NCI-H1417 treated with DMSO at 0.1 percent for 48 hours (cell line): ENCODE results near the gene PROX1.
"Not testable (repeated sequence)": the region's sequence is repeated elsewhere in the genome, so short reads cannot be mapped to it uniquely, and the experiment has no call there.

ENCODE experiments used
- DNase-seq: peaks from one replicate; lab custom pipeline; 2025; lab: John Stamatoyannopoulos, UW

The PROX1 gene

DNA sequence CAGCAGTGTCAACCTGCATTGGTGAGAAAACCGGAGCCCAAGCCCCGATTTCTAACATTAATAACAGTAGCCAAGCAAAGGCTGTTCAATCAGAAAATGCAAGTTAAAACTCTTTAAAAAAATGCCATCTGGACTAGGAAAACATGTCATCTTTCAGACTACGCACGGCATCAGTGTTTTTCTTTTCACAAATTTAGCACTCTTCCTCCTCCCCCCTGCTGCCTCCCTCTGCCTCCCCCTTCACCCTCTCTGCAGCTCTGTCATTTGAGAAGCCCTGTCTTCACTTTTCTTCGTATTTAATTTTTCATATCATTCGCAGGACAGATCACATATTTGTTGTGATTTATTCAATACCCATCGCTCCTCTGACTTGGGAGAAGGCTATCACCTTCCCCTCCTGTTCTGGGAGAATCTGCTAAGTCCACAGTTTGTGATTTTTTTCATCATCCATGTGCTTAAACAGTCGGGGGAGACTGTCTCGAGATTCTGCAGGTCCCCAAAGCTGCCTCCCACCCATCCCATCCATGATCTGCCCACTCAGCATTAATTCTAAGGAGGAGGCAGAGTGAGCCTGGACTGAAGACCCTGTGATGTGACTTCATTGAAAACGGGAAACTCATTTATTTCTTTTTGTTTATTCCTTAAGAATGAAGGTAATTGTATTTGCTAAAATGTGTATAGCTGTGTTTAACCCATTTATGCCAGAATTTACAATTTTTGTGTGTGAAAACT lies 84.8 kb downstream of the PROX1 start:
- no peak for DNase-seq

DNA sequence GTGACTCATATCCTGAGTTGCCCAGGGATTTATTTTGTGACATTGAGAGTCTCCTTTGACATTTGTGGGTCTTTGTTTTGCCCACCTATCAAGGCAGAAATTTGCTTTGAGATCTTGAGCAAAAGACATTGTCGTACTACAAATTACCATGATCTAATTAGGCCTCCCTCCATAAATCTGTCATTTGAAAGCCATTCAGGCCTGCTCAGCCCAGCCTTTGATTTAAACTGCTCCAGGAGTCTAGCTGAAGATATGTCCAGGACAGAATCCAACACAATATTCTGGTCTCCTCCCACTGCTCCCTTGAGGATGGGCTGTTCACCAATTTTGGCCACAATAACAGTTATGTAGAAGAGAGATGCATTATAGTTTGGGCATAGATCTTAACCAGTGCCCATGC lies 86.7 kb downstream of the PROX1 start:
- no peak for DNase-seq

DNA sequence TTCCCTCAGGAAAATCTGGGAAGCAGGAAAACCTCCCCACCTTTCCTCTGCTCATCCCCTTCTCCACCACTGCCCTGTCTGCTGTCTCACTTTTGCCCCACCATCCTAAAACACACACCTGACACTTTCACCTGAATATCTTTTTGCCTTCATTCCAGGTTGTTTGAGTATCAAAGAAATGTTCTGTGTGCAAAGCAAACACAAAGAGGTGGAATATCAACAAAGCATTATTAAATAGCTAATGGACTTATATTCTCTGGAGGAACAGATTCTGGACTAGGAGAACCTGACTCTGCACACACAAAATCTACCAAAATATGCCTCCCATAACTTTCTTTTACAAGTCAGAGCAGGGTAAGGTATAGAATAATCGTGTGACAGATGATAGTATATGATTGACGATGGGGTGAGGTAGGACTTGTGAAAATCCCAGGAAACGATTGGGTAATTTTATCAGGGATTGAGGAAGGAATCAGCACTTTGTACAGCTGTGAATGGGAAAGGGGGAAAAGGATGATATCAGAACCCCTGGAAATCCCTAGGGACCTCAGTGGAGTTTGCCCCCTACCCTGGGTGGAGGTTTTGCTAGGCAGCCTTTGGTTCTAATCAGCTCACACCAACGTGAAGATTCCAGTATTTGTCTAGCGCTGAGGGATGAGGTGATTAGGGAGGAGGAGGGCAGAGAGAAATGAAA lies 87.7 kb downstream of the PROX1 start:
- DNase-seq = no peak

DNA sequence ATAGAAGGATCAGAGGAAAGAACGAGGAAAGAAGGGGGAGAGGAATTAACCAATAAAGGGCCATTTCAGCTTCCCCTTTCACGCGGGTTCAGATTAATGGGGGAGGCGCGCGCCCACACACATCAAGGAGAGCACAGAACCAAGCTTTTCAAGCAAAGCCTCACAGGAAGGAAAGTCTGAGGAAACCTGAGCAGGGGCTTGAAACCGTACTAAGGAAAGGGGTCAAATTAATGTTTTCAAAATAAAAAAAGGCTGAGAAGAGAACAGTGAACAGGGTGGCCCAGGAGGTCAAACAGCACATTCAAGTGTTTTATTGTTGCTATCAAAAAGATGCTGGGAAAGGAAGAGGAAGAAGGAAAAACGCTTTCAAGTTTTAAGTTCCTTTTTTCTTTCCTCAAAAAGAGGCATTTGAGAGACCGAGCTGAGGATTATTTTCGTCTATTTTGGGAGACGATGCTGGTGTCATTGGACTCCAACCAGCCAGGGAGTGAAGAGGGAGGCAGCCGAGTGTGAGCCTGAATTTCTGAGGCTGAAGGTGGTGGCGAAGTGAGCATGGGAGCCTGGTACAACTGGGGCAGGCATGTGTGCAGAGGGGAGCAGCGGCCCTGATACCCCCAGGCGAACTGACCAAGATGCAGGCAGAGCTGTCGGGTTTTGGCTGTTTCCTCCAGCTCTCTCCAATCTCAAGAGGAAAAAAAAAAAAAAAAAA lies 88.4 kb downstream of the PROX1 start:
- DNase-seq = no peak

DNA sequence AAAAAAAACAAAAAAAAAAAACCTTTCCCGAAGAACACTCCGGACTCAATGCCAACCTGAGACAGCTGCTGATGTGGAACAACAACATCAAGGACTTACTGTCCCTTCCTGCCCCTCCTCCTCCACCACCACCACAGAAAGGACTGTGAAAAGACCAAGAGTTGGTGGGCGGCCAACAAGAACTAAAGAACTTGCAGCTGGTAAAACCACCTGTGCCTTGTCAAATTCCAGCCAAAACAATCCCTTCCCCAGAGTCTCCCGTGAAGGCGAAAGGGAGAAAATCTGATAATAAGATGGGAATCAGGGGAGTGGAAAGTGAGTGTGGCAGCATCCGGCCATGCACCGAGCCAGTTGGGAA lies 88.9 kb downstream of the PROX1 start:
- no peak for DNase-seq

- DNase-seq = no peak
These were observed 91.2 kb downstream of the PROX1 start for GRCh38 chr1:214078950-214079349.

- DNase-seq = no peak
These were observed 97.6 kb downstream of the PROX1 start for GRCh38 chr1:214085325-214085724.

DNA sequence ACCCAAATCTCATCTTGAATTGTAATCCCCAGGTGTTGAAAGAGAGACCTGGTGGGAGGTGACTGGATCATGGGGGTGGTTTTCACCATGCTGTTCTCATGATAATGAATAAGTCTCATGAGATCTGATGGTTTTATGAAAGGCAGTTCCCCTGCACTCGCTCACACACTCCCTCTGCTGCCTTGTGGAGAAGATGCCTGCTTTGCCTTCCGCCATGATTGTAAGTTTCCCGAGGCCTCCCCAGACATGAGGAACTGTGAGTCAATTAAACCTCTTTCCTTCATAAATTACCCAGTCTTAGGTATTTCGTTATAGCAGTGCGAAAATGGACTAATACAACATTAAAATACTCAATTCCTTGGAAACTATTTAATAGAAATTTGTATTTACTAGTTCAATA lies 99.2 kb downstream of the PROX1 start:
- DNase-seq = no peak

- not testable (repeated sequence) for DNase-seq
These were observed 101.2 kb downstream of the PROX1 start for GRCh38 chr1:214089003-214089402.
